SK-N-SH treated with all-trans-retinoic acid at 6 μM for 48 hours (cell line): ENCODE data around the gene SH3BP4.

Experiments used
- BACH2 ChIP-seq: fragments of 250-450 bp; sonication (Bioruptor Pico); IDR thresholded peaks from 2 replicates; pipeline ENCODE4 v1.9.0; 2021; ENCODE audit warnings: mild to moderate bottlenecking, borderline replicate concordance
- CSDC2 ChIP-seq: fragments of 250-450 bp; sonication (Bioruptor Pico); IDR thresholded peaks from 2 replicates; pipeline ENCODE4 v1.5.0; 2020; ENCODE audit warnings: mild to moderate bottlenecking, moderate library complexity
- POU6F1 ChIP-seq: fragments of 250-450 bp; sonication (Bioruptor Pico); IDR thresholded peaks from 2 replicates; pipeline ENCODE4 v1.8.0; 2021; ENCODE audit warnings: low read depth, mild to moderate bottlenecking, moderate library complexity, borderline replicate concordance
- SNAI2 ChIP-seq: fragments of 250-450 bp; sonication (Bioruptor Pico); IDR thresholded peaks from 2 replicates; pipeline ENCODE4 v1.5.0; 2020; ENCODE audit warnings: mild to moderate bottlenecking, moderate library complexity
- ZFP3 ChIP-seq: fragments of 250-450 bp; sonication (Bioruptor Pico); IDR thresholded peaks from 2 replicates; pipeline ENCODE4 v1.5.0; 2020; ENCODE audit warnings: mild to moderate bottlenecking, moderate library complexity
- TF ChIP-seq, protein P1 (sequence below): fragments of 250-450 bp; sonication (Bioruptor Pico); IDR thresholded peaks from 2 replicates; pipeline ENCODE4 v1.5.1; 2020; ENCODE audit warnings: low read depth, mild to moderate bottlenecking, moderate library complexity
- TF ChIP-seq, protein P2 (sequence below): fragments of 250-450 bp; sonication (Bioruptor Pico); IDR thresholded peaks from 2 replicates; pipeline ENCODE4 v1.8.0; 2020; ENCODE audit warnings: mild to moderate bottlenecking, moderate library complexity, borderline replicate concordance

DNA sequence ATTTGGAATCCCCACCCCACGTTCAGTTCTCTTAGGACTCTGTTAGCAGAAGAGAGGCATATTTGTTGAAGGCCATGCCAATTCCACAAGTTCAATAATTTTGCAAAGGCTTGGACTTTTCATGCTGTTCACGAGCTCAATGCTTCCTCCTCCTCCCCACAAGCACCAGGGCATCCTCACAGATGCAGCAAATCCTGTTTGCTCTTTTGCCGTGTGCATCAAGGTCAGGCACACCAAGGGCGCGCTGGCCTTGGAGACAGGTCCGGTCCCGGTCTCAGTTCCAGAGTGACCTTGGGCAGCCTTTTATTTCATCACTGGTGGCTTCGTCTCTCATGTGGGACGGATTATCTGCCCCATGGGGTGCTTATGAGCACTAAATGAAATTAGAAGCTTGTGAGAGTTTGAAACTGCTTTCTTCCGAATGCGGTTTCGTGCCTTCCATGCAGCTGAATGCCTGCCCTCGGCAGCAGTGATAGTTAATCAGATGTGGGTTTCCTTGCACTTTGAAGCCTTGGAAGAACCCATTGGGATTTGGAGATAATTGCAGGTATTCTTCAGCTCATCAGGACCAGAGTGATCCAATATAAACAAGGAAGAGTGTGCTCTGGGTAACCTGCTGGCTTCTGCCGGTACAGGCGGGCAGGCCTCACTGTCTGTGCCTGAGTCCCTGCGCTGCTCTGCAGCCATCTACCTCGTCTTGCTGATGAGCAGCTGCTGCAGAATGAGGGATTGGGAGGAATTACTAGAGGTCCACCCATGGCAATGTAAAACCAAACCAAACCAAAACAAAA, 140.8 kb downstream of the SH3BP4 start:
- TF ChIP-seq, protein P1, sequence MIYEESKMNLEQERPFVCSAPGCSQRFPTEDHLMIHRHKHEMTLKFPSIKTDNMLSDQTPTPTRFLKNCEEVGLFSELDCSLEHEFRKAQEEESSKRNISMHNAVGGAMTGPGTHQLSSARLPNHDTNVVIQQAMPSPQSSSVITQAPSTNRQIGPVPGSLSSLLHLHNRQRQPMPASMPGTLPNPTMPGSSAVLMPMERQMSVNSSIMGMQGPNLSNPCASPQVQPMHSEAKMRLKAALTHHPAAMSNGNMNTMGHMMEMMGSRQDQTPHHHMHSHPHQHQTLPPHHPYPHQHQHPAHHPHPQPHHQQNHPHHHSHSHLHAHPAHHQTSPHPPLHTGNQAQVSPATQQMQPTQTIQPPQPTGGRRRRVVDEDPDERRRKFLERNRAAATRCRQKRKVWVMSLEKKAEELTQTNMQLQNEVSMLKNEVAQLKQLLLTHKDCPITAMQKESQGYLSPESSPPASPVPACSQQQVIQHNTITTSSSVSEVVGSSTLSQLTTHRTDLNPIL (CRISPR knock-in tag): no peak
- TF ChIP-seq SNAI2 (CRISPR knock-in tag): no peak
- TF ChIP-seq ZFP3 (CRISPR knock-in tag): no peak
- TF ChIP-seq, protein P2, sequence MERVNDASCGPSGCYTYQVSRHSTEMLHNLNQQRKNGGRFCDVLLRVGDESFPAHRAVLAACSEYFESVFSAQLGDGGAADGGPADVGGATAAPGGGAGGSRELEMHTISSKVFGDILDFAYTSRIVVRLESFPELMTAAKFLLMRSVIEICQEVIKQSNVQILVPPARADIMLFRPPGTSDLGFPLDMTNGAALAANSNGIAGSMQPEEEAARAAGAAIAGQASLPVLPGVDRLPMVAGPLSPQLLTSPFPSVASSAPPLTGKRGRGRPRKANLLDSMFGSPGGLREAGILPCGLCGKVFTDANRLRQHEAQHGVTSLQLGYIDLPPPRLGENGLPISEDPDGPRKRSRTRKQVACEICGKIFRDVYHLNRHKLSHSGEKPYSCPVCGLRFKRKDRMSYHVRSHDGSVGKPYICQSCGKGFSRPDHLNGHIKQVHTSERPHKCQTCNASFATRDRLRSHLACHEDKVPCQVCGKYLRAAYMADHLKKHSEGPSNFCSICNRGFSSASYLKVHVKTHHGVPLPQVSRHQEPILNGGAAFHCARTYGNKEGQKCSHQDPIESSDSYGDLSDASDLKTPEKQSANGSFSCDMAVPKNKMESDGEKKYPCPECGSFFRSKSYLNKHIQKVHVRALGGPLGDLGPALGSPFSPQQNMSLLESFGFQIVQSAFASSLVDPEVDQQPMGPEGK (CRISPR knock-in tag): no peak
- no peak for TF ChIP-seq POU6F1 (CRISPR knock-in tag)
- no peak for TF ChIP-seq CSDC2 (CRISPR knock-in tag)
- no peak for TF ChIP-seq BACH2 (CRISPR knock-in tag)
